ENCODE results near the gene NDRG3. TPM values are rescaled to one million over a fixed set of nuclear protein-coding genes. Genes with fewer than 3 reads are reported as not detected.

The NDRG3 gene
- total and polyA plus RNA-seq, 2 of the 4 experiments (the other 2 are of a cell fraction): 24.8 to 34.2 TPM

GRCh38 chr20:36792422-36792821, 46.5 kb upstream of the NDRG3 start (continued):
- peak; percentile 29; the same call in 1 of the 2 replicates for TF ChIP-seq MAZ (IDR thresholded peaks at IDR 0.05; ENCODE audit: borderline replicate concordance, low read depth, low read length)
- no peak for TF ChIP-seq CEBPB (IDR thresholded peaks at IDR 0.05; ENCODE audit: low read depth, low read length)
- TF ChIP-seq USF2 (IDR thresholded peaks at IDR 0.05; ENCODE audit: low read depth, low read length): peak; percentile 47
- peak; percentile 68 for TF ChIP-seq RAD21 (IDR thresholded peaks at IDR 0.05; ENCODE audit: low read length)
- 0 out of 2 replicates have a peak, but pooled peaks have one; percentile 7 for TF ChIP-seq MXI1 (IDR thresholded peaks at IDR 0.05; ENCODE audit: borderline replicate concordance, low read depth, low read length)

- H2BK15ac ChIP-seq (ENCODE audit: low read depth, low read length): no peak overlapping the region
- no peak overlapping the region for H3K27ac ChIP-seq (ENCODE audit: insufficient read depth, low read length)
- H2AFZ ChIP-seq (replicated peaks; ENCODE audit: low read length, poor library complexity): no peak overlapping the region
- no peak overlapping the region for H4K5ac ChIP-seq (ENCODE audit: low read depth, low read length)
- no peak overlapping the region for H2AK9ac ChIP-seq (replicated peaks; ENCODE audit: low read depth, low read length, poor library complexity)
- H3K9me3 ChIP-seq (ENCODE audit: control insufficient read depth, insufficient read depth, low read length): no peaks in the 10 kb centered on the region
- H4K20me1 ChIP-seq (ENCODE audit: insufficient read depth, low read length): peaks cover 8% of the 10 kb centered on the region; the same call in 1 of the 2 replicates
- ATAC-seq (ENCODE audit: low read depth) (no peak), DNase-seq (no peak)
- BruUV-seq (replicated peaks): no TSS peak
- no peak overlapping the region for H3K23ac ChIP-seq (ENCODE audit: low read depth, low read length)
- dilution Hi-C loops (cut with HindIII; ENCODE audit: low sequenced_read_pairs, unreplicated experiment) (no loop called here), in situ Hi-C loops (cut with MboI; ENCODE audit: low sequenced_read_pairs) (no loop called here), intact Hi-C loops (cut with micrococcal nuclease) (loop anchor here (1.0 to 5.0 kb wide), 2 partner anchors 71 to 95 kb away; a partner anchor contains a TSS)
- WGBS, 2 experiments (ENCODE audit: extremely low coverage in 2 of 2, insufficient read length in 1 of 2): 86% methylated on average over 1 of the region's 5 CpGs; no CpG with 5 or more reads in 1 of the 2 experiments
- H3K4ac ChIP-seq (ENCODE audit: low read depth, low read length): no peak overlapping the region
- H2BK120ac ChIP-seq (ENCODE audit: low read depth, low read length): no peak overlapping the region
- H2BK20ac ChIP-seq (ENCODE audit: low read depth, low read length): no peak overlapping the region
- no peak overlapping the region for H3K14ac ChIP-seq (replicated peaks; ENCODE audit: low read depth, low read length)
- H3K27me3 ChIP-seq (ENCODE audit: control insufficient read depth, insufficient read depth, low read length): no peaks in the 10 kb centered on the region
- H3K9ac ChIP-seq (ENCODE audit: low read depth, low read length): no peak overlapping the region
- H3K4me3 ChIP-seq (ENCODE audit: insufficient read depth, low read depth, low read length): no peak overlapping the region
- POLR2A ChIA-PET (ENCODE audit: unreplicated experiment): no interaction called here
- no peaks in the 10 kb centered on the region for H3K4me1 ChIP-seq (ENCODE audit: control insufficient read depth, insufficient read depth, low read length)
- no peak overlapping the region for H4K91ac ChIP-seq (ENCODE audit: insufficient read depth, low read depth, low read length)
- H2AK5ac ChIP-seq (ENCODE audit: low read depth, low read length): no peak overlapping the region
- H3K79me1 ChIP-seq (ENCODE audit: low read depth in 1 of 2, low read length in 2 of 2): peaks cover 27 to 63% of the 10 kb centered on the region in 2 experiments
- CTCF ChIA-PET: interaction anchor here (0.6 to 2.1 kb wide), 3 partner anchors 17 to 95 kb away, joined by 3 to 6 read pairs (median 4); partner anchors contain the start of gene DSN1
- H2BK5ac ChIP-seq (ENCODE audit: low read depth, low read length, poor library complexity, severe bottlenecking): no peak overlapping the region
- H4K8ac ChIP-seq (ENCODE audit: low read depth in 2 of 2, low read length in 2 of 2): no peak overlapping the region
- H3K56ac ChIP-seq (ENCODE audit: extremely low read depth, insufficient read depth, low read length): no peak overlapping the region
- no peak overlapping the region for H3K18ac ChIP-seq (ENCODE audit: low read depth, low read length)
- peaks cover 33% of the 10 kb centered on the region for H3K36me3 ChIP-seq (ENCODE audit: control insufficient read depth, insufficient read depth, low read length)
- 0 out of 2 replicates have a peak, but pooled peaks cover under 1% of the 10 kb centered on the region for H3K9me1 ChIP-seq (ENCODE audit: insufficient read depth, low read length)
- H3K4me2 ChIP-seq (ENCODE audit: low read depth, low read length): no peak overlapping the region
- TF ChIP-seq CHD1 (IDR thresholded peaks at IDR 0.05; ENCODE audit: low read depth, low read length) (no peak), FOS (IDR thresholded peaks at IDR 0.05; ENCODE audit: low read depth, low read length) (no peak), MAFK (IDR thresholded peaks at IDR 0.05; ENCODE audit: low read depth, low read length) (no peak), RAD21 (IDR thresholded peaks at IDR 0.05; ENCODE audit: low read length) (no peak), BHLHE40 (IDR thresholded peaks at IDR 0.05; ENCODE audit: low read depth, low read length) (no peak), CTCF (conservative IDR thresholded peaks at IDR 0.05; ENCODE audit: low read depth, low read length) (no peak), POLR2A (IDR thresholded peaks at IDR 0.05; ENCODE audit: low read depth, low read length) (no peak), NFE2L2 (IDR thresholded peaks at IDR 0.05; ENCODE audit: low read depth, low read length) (no peak), MXI1 (IDR thresholded peaks at IDR 0.05; ENCODE audit: borderline replicate concordance, low read depth, low read length) (no peak), MAZ (IDR thresholded peaks at IDR 0.05; ENCODE audit: borderline replicate concordance, low read depth, low read length) (no peak), RCOR1 (IDR thresholded peaks at IDR 0.05; ENCODE audit: insufficient replicate concordance, low read length) (no peak), SMC3 (IDR thresholded peaks at IDR 0.05; ENCODE audit: low read depth, low read length) (no peak), CEBPB (IDR thresholded peaks at IDR 0.05; ENCODE audit: low read depth, low read length) (no peak), RFX5 (IDR thresholded peaks at IDR 0.05; ENCODE audit: low read depth, low read length) (no peak)
Measured at GRCh38 chr20:36791862-36792261, 46.0 kb upstream of the NDRG3 start.
